K562 (cell line): ENCODE measurements around the gene WDR86. TPM values are rescaled to one million over a fixed set of nuclear protein-coding genes. Genes with fewer than 3 reads are reported as not detected.
A peak's percentile ranks its signal among the peaks of the same experiment; 100 is the strongest.

Source experiments
- AFF1 ChIP-seq, 2 experiments: fragments of 450-650 bp; IDR thresholded peaks; 2 replicates each; pipeline ENCODE4 v1.6.1; 2018; ENCODE audit warnings: mild to moderate bottlenecking in 2 of 2, low read depth in 1 of 2; ENCODE audit not compliant: partially characterized antibody in 2 of 2
- ATF6 ChIP-seq: sonication (generic); formaldehyde crosslinking; IDR thresholded peaks from 2 replicates; pipeline ENCODE4 v1.4.0; 2020; ENCODE audit warnings: mild to moderate bottlenecking, missing genetic modification reagents
- CBX2 ChIP-seq: fragments of 200-600 bp; sonication (generic); IDR thresholded peaks from one replicate; pipeline ENCODE4 v1.6.1; 2012; ENCODE audit warnings: mild to moderate bottlenecking, low read length, inconsistent platforms; ENCODE audit not compliant: insufficient read depth, poor library complexity, severe bottlenecking
- CEBPG ChIP-seq, 3 experiments: fragments of 200-800 bp in 1 of 3; sonication (Bioruptor generic) in 1 of 3; sonication (generic) in 1 of 3; formaldehyde crosslinking in 1 of 3; IDR thresholded peaks in 2 of 3; conservative IDR thresholded peaks in 1 of 3; 2 replicates each; pipeline versions ENCODE4 v1.6.1 to v1.8.0; 2016 to 2022; ENCODE audit warnings: missing compliant biosample characterization in 2 of 3, missing genetic modification characterization in 2 of 3, mild to moderate bottlenecking in 1 of 3, missing genetic modification reagents in 1 of 3
- DACH1 ChIP-seq: fragments of 450-650 bp; IDR thresholded peaks from 2 replicates; pipeline ENCODE4 v1.6.1; 2018; ENCODE audit not compliant: partially characterized antibody
- GATA2 ChIP-seq: sonication (generic); formaldehyde crosslinking; IDR thresholded peaks from 2 replicates; pipeline ENCODE4 v1.4.0; 2020; ENCODE audit warnings: mild to moderate bottlenecking, missing genetic modification reagents
- HNRNPUL1 ChIP-seq: fragments of 200-400 bp; formaldehyde crosslinking; IDR thresholded peaks from 2 replicates; pipeline ENCODE4 v1.6.1; 2017; ENCODE audit warnings: low read length
- HSF4 ChIP-seq: fragments of 250-450 bp; sonication (Bioruptor Pico); IDR thresholded peaks from 2 replicates; pipeline ENCODE4 v2.1.2; 2022; ENCODE audit warnings: mild to moderate bottlenecking, moderate library complexity, borderline replicate concordance
- MIER1 ChIP-seq: fragments of 450-650 bp; IDR thresholded peaks from 2 replicates; pipeline ENCODE4 v1.6.1; 2016; ENCODE audit warnings: antibody characterized with exemption, mild to moderate bottlenecking, low read depth
- NCOA2 ChIP-seq, 2 experiments: fragments of 450-650 bp; IDR thresholded peaks; 2 replicates each; pipeline ENCODE4 v1.6.1; 2018; ENCODE audit warnings: mild to moderate bottlenecking in 2 of 2, moderate library complexity in 1 of 2; ENCODE audit not compliant: partially characterized antibody in 2 of 2
- NFXL1 ChIP-seq: fragments of 450-650 bp; formaldehyde crosslinking; IDR thresholded peaks from 2 replicates; pipeline ENCODE4 v1.4.0; 2021; ENCODE audit warnings: mild to moderate bottlenecking
- POU5F1 ChIP-seq: fragments of 150-350 bp; IDR thresholded peaks from 2 replicates; pipeline ENCODE4 v1.6.1; 2014; ENCODE audit warnings: borderline replicate concordance, low read length, low read depth, mild to moderate bottlenecking; ENCODE audit not compliant: partially characterized antibody
- PTTG1 ChIP-seq: fragments of 450-650 bp; IDR thresholded peaks from 2 replicates; pipeline ENCODE4 v1.6.1; 2016; ENCODE audit warnings: low read depth, mild to moderate bottlenecking, missing genetic modification characterization, missing compliant biosample characterization
- SMARCC2 ChIP-seq: fragments of 450-650 bp; IDR thresholded peaks from 2 replicates; pipeline ENCODE4 v1.6.1; 2017; ENCODE audit warnings: antibody characterized with exemption, moderate library complexity, mild to moderate bottlenecking, low read depth
- TCF15 ChIP-seq: fragments of 250-450 bp; sonication (Bioruptor Pico); IDR thresholded peaks from 2 replicates; pipeline ENCODE4 v1.8.0; 2022; ENCODE audit warnings: moderate library complexity, mild to moderate bottlenecking, inconsistent platforms
- TCFL5 ChIP-seq: fragments of 250-450 bp; sonication (Bioruptor Pico); conservative IDR thresholded peaks from 2 replicates; pipeline ENCODE4 v1.6.1; 2021; ENCODE audit warnings: mild to moderate bottlenecking, moderate library complexity, matching md5 sums
- THAP12 ChIP-seq: fragments of 250-450 bp; sonication (Bioruptor Pico); IDR thresholded peaks from 2 replicates; pipeline ENCODE4 v1.9.0; 2021; ENCODE audit warnings: mild to moderate bottlenecking, inconsistent platforms
- ZC3H8 ChIP-seq: fragments of 450-650 bp; IDR thresholded peaks from 2 replicates; pipeline ENCODE4 v1.6.1; 2017
- polyA plus RNA-seq, 8 experiments: library from polyadenylated mRNA; depleted of rRNA in 4 of 8; stranded (reverse) in 5 of 8; unstranded in 3 of 8; fragments of >200 nt; fragmentation: Nextera tagmentation in 2 of 8; fragmentation: Illumina TruSeq in 1 of 8; extraction: Ambion mirVana in 2 of 8; extraction: Trizol in 1 of 8; gene quantifications; 2 replicates each; pipeline versions ENCODE4 v1.2.1 to v1.2.3, GENCODE V29; 2011 to 2014; ENCODE audit warnings: inconsistent platforms in 1 of 8, missing spikeins in 1 of 8
- total RNA-seq, 7 experiments: library from RNA; depleted of rRNA in 6 of 7; stranded (reverse); fragments of >200 nt in 6 of 7; fragmentation: Illumina TruSeq in 2 of 7; extraction: Trizol in 2 of 7; gene quantifications; 2 replicates each; pipeline versions ENCODE4 v1.2.1 to v1.2.3, GENCODE V29; 2011 to 2021; ENCODE audit warnings: low replicate concordance in 1 of 7

WDR86 gene
- total and polyA plus RNA-seq, 9 of the 15 experiments (the other 6 are each of a cell fraction or from before 2014, with no cell fraction given) = 0.24 TPM; not detected in 8

GRCh38 chr7:151349507-151349853 is 60.4 kb downstream of the WDR86 start (continued):
- TF ChIP-seq HSF4 (CRISPR knock-in tag) (0 out of 2 replicates have a peak, but pooled peaks have one; percentile 31), DACH1 (no peak), ZC3H8 (no peak), CEBPG (CRISPR knock-in tag; IDR thresholded peaks at IDR 0.05) (no peak), CEBPG (tag; conservative IDR thresholded peaks at IDR 0.05 in 1 of 2, IDR thresholded peaks at IDR 0.05 in 1 of 2) (no peak), THAP12 (CRISPR knock-in tag) (no peak), HNRNPUL1 (no peak), ATF6 (no peak), NCOA2 (IDR thresholded peaks at IDR 0.05; ENCODE audit: partially characterized antibody in 2 of 2) (no peak), POU5F1 (no peak), NFXL1 (CRISPR knock-in tag) (no peak), AFF1 (IDR thresholded peaks at IDR 0.05; ENCODE audit: low read depth in 1 of 2, partially characterized antibody in 2 of 2) (no peak), TCFL5 (CRISPR knock-in tag) (no peak), SMARCC2 (no peak), PTTG1 (tag) (no peak), MIER1 (0 out of 2 replicates have a peak, but pooled peaks have one; percentile 16), TCF15 (CRISPR knock-in tag) (no peak), CBX2 (no peak), GATA2 (CRISPR knock-in tag) (no peak)
